SU-DHL-6 (cell line): ENCODE results near the gene PECR.

ENCODE experiments used
- CTCF ChIP-seq: fragments of 200-600 bp; sonication (generic); IDR thresholded peaks from one replicate; pipeline ENCODE4 v1.5.1; 2017; ENCODE audit warnings: antibody characterized with exemption, mild to moderate bottlenecking, low read length, moderate library complexity; ENCODE audit not compliant: insufficient read depth, poor library complexity, severe bottlenecking
- EZH2phosphoT487 ChIP-seq: fragments of 200-600 bp; sonication (generic), shearing (Covaris generic); conservative IDR thresholded peaks from 2 replicates; pipeline ENCODE4 v1.6.1; 2018; ENCODE audit warnings: mild to moderate bottlenecking, antibody characterized with exemption, low read length, moderate library complexity, mixed read lengths

GRCh38 chr2:216033403-216033802 lies 48.2 kb downstream of the PECR start:
- no peak for TF ChIP-seq CTCF
- no peak for TF ChIP-seq EZH2phosphoT487
